Mammary epithelial cell (primary cell): ENCODE results near the gene KCNT1.

Source experiments
- CTCF ChIP-seq, 2 donors: IDR thresholded peaks in 1 of 2; conservative IDR thresholded peaks in 1 of 2; 2 replicates each; pipeline ENCODE4 v1.5.1; 2011 to 2012; ENCODE audit warnings: inconsistent platforms in 2 of 2, low read length in 2 of 2, mild to moderate bottlenecking in 2 of 2, control low read depth in 1 of 2, low read depth in 1 of 2; ENCODE audit not compliant: insufficient read depth in 1 of 2; ENCODE audit errors: extremely low read depth in 1 of 2
- EZH2 ChIP-seq: IDR thresholded peaks from 2 replicates; pipeline ENCODE4 v1.6.1; 2012; ENCODE audit warnings: low read length, inconsistent platforms, borderline replicate concordance

GRCh38 chr9:135823036-135823435, 121.1 kb downstream of the KCNT1 start:
- TF ChIP-seq EZH2 (no peak), CTCF (conservative IDR thresholded peaks at IDR 0.05 in 1 of 2, IDR thresholded peaks at IDR 0.05 in 1 of 2; ENCODE audit: extremely low read depth in 1 of 2, insufficient read depth in 1 of 2, low read depth in 1 of 2, low read length in 2 of 2) (no peak)
